ENCODE data around the gene CRTC2. TPM values are rescaled to one million over a fixed set of nuclear protein-coding genes. Genes with fewer than 3 reads are reported as not detected.

CRTC2 gene
- total RNA-seq, 2 donors from 2014 or later: 26.9 to 40.7 TPM

GRCh38 chr1:153934746-153935145 is 23.7 kb downstream of the CRTC2 start:
- TF ChIP-seq, protein P1, sequence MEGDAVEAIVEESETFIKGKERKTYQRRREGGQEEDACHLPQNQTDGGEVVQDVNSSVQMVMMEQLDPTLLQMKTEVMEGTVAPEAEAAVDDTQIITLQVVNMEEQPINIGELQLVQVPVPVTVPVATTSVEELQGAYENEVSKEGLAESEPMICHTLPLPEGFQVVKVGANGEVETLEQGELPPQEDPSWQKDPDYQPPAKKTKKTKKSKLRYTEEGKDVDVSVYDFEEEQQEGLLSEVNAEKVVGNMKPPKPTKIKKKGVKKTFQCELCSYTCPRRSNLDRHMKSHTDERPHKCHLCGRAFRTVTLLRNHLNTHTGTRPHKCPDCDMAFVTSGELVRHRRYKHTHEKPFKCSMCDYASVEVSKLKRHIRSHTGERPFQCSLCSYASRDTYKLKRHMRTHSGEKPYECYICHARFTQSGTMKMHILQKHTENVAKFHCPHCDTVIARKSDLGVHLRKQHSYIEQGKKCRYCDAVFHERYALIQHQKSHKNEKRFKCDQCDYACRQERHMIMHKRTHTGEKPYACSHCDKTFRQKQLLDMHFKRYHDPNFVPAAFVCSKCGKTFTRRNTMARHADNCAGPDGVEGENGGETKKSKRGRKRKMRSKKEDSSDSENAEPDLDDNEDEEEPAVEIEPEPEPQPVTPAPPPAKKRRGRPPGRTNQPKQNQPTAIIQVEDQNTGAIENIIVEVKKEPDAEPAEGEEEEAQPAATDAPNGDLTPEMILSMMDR (IDR thresholded peaks at IDR 0.05): no peak
- H3K9ac ChIP-seq (ENCODE audit: low read depth in 2 of 2, low read length in 2 of 2): no peak overlapping the region
- H3K27me3 ChIP-seq: no peaks in the 10 kb centered on the region
- H3K4me3 ChIP-seq: no peak overlapping the region
- H3K4me1 ChIP-seq: no peaks in the 10 kb centered on the region
- H3K9me3 ChIP-seq: no peaks in the 10 kb centered on the region
- H3K36me3 ChIP-seq: peaks cover 14% of the 10 kb centered on the region
- DNase-seq: no peak
- no peak overlapping the region for H3K27ac ChIP-seq
- intact Hi-C loops (cut with DNase I): no loop called here

- no peak overlapping the region for H3K4me3 ChIP-seq
- H3K9me3 ChIP-seq: no peaks in the 10 kb centered on the region
- no peak overlapping the region for H3K27ac ChIP-seq
- H3K9ac ChIP-seq (ENCODE audit: low read depth in 2 of 2, low read length in 2 of 2): no peak overlapping the region
- TF ChIP-seq, protein P1 (IDR thresholded peaks at IDR 0.05): no peak
- DNase-seq: no peak
- H3K36me3 ChIP-seq: peaks cover 14% of the 10 kb centered on the region
- no peaks in the 10 kb centered on the region for H3K27me3 ChIP-seq
- intact Hi-C loops (cut with DNase I): no loop called here
- no peaks in the 10 kb centered on the region for H3K4me1 ChIP-seq
Observed at GRCh38 chr1:153933955-153934354, 24.5 kb downstream of the CRTC2 start.

GRCh38 chr1:153933430-153933829 is 25.0 kb downstream of the CRTC2 start:
- TF ChIP-seq, protein P1 (IDR thresholded peaks at IDR 0.05): no peak
- Histone ChIP-seq H3K27ac (no peak overlapping the region), H3K9me3 (no peaks in the 10 kb centered on the region), H3K27me3 (no peaks in the 10 kb centered on the region), H3K4me1 (no peaks in the 10 kb centered on the region), H3K9ac (ENCODE audit: low read depth in 2 of 2, low read length in 2 of 2) (no peak overlapping the region), H3K36me3 (peaks cover 14% of the 10 kb centered on the region), H3K4me3 (no peak overlapping the region)
- no peak for DNase-seq
- intact Hi-C loops (cut with DNase I): no loop called here

GRCh38 chr1:153932156-153933131 is 26.0 kb downstream of the CRTC2 start:
- no peak for DNase-seq
- no peaks in the 10 kb centered on the region for H3K9me3 ChIP-seq
- peaks cover 14% of the 10 kb centered on the region for H3K36me3 ChIP-seq
- H3K27ac ChIP-seq: no peak overlapping the region
- no peaks in the 10 kb centered on the region for H3K27me3 ChIP-seq
- no peak overlapping the region for H3K4me3 ChIP-seq
- no peaks in the 10 kb centered on the region for H3K4me1 ChIP-seq
- intact Hi-C loops (cut with DNase I): no loop called here
- TF ChIP-seq, protein P1 (IDR thresholded peaks at IDR 0.05): no peak
- no peak overlapping the region for H3K9ac ChIP-seq (ENCODE audit: low read depth in 2 of 2, low read length in 2 of 2)

- Histone ChIP-seq H3K9me3 (no peaks in the 10 kb centered on the region), H3K9ac (ENCODE audit: low read depth in 2 of 2, low read length in 2 of 2) (no peak overlapping the region), H3K27ac (no peak overlapping the region), H3K36me3 (peaks cover 1% of the 10 kb centered on the region), H3K4me3 (no peak overlapping the region), H3K27me3 (no peaks in the 10 kb centered on the region), H3K4me1 (no peaks in the 10 kb centered on the region)
- TF ChIP-seq, protein P1 (IDR thresholded peaks at IDR 0.05): no peak
- DNase-seq: no peak
- intact Hi-C loops (cut with DNase I): no loop called here
Observed at GRCh38 chr1:153929981-153930948, 28.1 kb downstream of the CRTC2 start.

All from colonic mucosa (tissue), 4 donors.